ENCODE measurements around the gene NPAS2. TPM values are rescaled to one million over a fixed set of nuclear protein-coding genes. Genes with fewer than 3 reads are reported as not detected.

Gene NPAS2
- polyA plus RNA-seq, 1 of the 3 experiments (the other 2 are of a cell fraction): 58.5 TPM

GRCh38 chr2:100955226-100955625, 135.3 kb downstream of the NPAS2 start:
- no peaks in the 10 kb centered on the region for H4K20me1 ChIP-seq (ENCODE audit: insufficient read depth)
- ChIA-PET CTCF (no interaction called here), POLR2A (no interaction called here)
- no peak overlapping the region for H3K4me2 ChIP-seq
- no peak for TF ChIP-seq CHD2 (IDR thresholded peaks at IDR 0.05; ENCODE audit: low read length, partially characterized antibody)
- H3K36me3 ChIP-seq (replicated peaks in 1 of 2; ENCODE audit: control insufficient read depth in 1 of 2, insufficient read depth in 2 of 2, low read length in 1 of 2): peaks cover 0 to 3% of the 10 kb centered on the region in 2 experiments
- no peak for DNase-seq
- no peaks in the 10 kb centered on the region for H3F3A ChIP-seq (replicated peaks; ENCODE audit: insufficient read depth)
- H3K27ac ChIP-seq (ENCODE audit: low read depth in 2 of 2, low read length in 1 of 2): no peak overlapping the region
- no peak overlapping the region for H3K4me3 ChIP-seq (ENCODE audit: low read depth in 2 of 2, low read length in 1 of 2)
- H3K9me2 ChIP-seq: no peaks in the 10 kb centered on the region
- H3K9me3 ChIP-seq: no peaks in the 10 kb centered on the region
- no peaks in the 10 kb centered on the region for H3K27me3 ChIP-seq (ENCODE audit: insufficient read depth)
- WGBS (ENCODE audit: low lambda C conversion rate): 90% methylated on average over 4 of the region's 4 CpGs
- no peaks in the 10 kb centered on the region for H3K79me2 ChIP-seq (ENCODE audit: insufficient read depth)
- H3K9ac ChIP-seq: no peak overlapping the region
- no peak overlapping the region for H2AFZ ChIP-seq (ENCODE audit: low read depth)
- peaks cover 0 to 8% of the 10 kb centered on the region in 2 experiments; a peak in 2 of 4 replicates for H3K4me1 ChIP-seq (ENCODE audit: control insufficient read depth in 1 of 2, insufficient read depth in 2 of 2, low read depth in 1 of 2, low read length in 1 of 2)

- CTCF ChIA-PET: interaction anchor here (0.6 kb wide), 1 partner anchor 100 kb away, joined by 3 read pairs; no protein-coding TSS in a partner anchor
- POLR2A ChIA-PET: no interaction called here
- TF ChIP-seq MEF2A (IDR thresholded peaks at IDR 0.05; ENCODE audit: borderline replicate concordance, low read depth) (no peak), MXI1 (IDR thresholded peaks at IDR 0.05; ENCODE audit: low read depth, low read length) (no peak), USF2 (IDR thresholded peaks at IDR 0.05; ENCODE audit: borderline replicate concordance, low read depth, low read length) (no peak), MAX (IDR thresholded peaks at IDR 0.05; ENCODE audit: low read depth) (no peak), NFIC (IDR thresholded peaks at IDR 0.05; ENCODE audit: borderline replicate concordance) (no peak), IRF3 (IDR thresholded peaks at IDR 0.05; ENCODE audit: low read depth, low read length) (no peak), FOSL2 (IDR thresholded peaks at IDR 0.05; ENCODE audit: borderline replicate concordance, low read depth) (no peak), PBX3 (IDR thresholded peaks at IDR 0.05) (no peak), FOXJ3 (CRISPR knock-in tag; IDR thresholded peaks at IDR 0.05) (no peak), POLR2AphosphoS5 (IDR thresholded peaks at IDR 0.05; ENCODE audit: low read depth, low read length) (no peak), ELF1 (IDR thresholded peaks at IDR 0.05) (no peak), REST (IDR thresholded peaks at IDR 0.05; ENCODE audit: low read depth, low read length) (no peak), ZBTB33 (IDR thresholded peaks at IDR 0.05; ENCODE audit: borderline replicate concordance, low read depth) (no peak), USF1 (IDR thresholded peaks at IDR 0.05; ENCODE audit: borderline replicate concordance, low read depth) (no peak), CHD2 (IDR thresholded peaks at IDR 0.05; ENCODE audit: low read length, partially characterized antibody) (no peak), NRF1 (IDR thresholded peaks at IDR 0.05; ENCODE audit: low read depth, low read length) (no peak)
- no peaks in the 10 kb centered on the region for H3K36me3 ChIP-seq (replicated peaks in 1 of 2; ENCODE audit: control insufficient read depth in 1 of 2, insufficient read depth in 2 of 2, low read length in 1 of 2)
- H3K4me3 ChIP-seq (ENCODE audit: low read depth in 2 of 2, low read length in 1 of 2): no peak overlapping the region
- 96% methylated on average over 5 of the region's 5 CpGs for WGBS (ENCODE audit: low lambda C conversion rate)
- H3K4me1 ChIP-seq (ENCODE audit: control insufficient read depth in 1 of 2, insufficient read depth in 2 of 2, low read depth in 1 of 2, low read length in 1 of 2): peaks cover 3 to 8% of the 10 kb centered on the region in 2 experiments; a peak in 2 of 4 replicates
- DNase-seq: no peak
- no peaks in the 10 kb centered on the region for H3K9me3 ChIP-seq
- no peaks in the 10 kb centered on the region for H3K27me3 ChIP-seq (ENCODE audit: insufficient read depth)
- no peak overlapping the region for H3K27ac ChIP-seq (ENCODE audit: low read depth in 2 of 2, low read length in 1 of 2)
- H3K4me2 ChIP-seq: no peak overlapping the region
- H3K9me2 ChIP-seq: no peaks in the 10 kb centered on the region
- H4K20me1 ChIP-seq (ENCODE audit: insufficient read depth): no peaks in the 10 kb centered on the region
- H3K79me2 ChIP-seq (ENCODE audit: insufficient read depth): no peaks in the 10 kb centered on the region
- no peaks in the 10 kb centered on the region for H3F3A ChIP-seq (replicated peaks; ENCODE audit: insufficient read depth)
- no peak overlapping the region for H2AFZ ChIP-seq (ENCODE audit: low read depth)
- no peak overlapping the region for H3K9ac ChIP-seq
These were observed 136.1 kb downstream of the NPAS2 start for GRCh38 chr2:100956081-100956480.

Measured in SK-N-SH (cell line).